GM18498 (cell line): ENCODE results near the gene MPZL1.

Source experiments
- ATAC-seq: cut with Tn5 transposase; IDR thresholded peaks from one replicate; pipeline ENCODE4 v1.9.1; 2021; ENCODE audit warnings: mild to moderate bottlenecking, moderate library complexity; ENCODE audit not compliant: unreplicated experiment

Gene MPZL1

GRCh38 chr1:167774710-167775109 lies 52.9 kb downstream of the MPZL1 start:
- no peak for ATAC-seq

GRCh38 chr1:167775178-167775577 lies 53.4 kb downstream of the MPZL1 start:
- no peak for ATAC-seq

GRCh38 chr1:167776151-167776550 lies 54.4 kb downstream of the MPZL1 start:
- no peak for ATAC-seq

GRCh38 chr1:167776616-167777268 lies 55.0 kb downstream of the MPZL1 start:
- ATAC-seq, result no peak

GRCh38 chr1:167777269-167777650 lies 55.5 kb downstream of the MPZL1 start:
- no peak for ATAC-seq

- ATAC-seq, result no peak
Measured at GRCh38 chr1:167781558-167781957, 59.8 kb downstream of the MPZL1 start.

GRCh38 chr1:167782946-167783345 lies 61.2 kb downstream of the MPZL1 start:
- no peak for ATAC-seq

- no peak for ATAC-seq
Measured at GRCh38 chr1:167784876-167785550, 63.2 kb downstream of the MPZL1 start.

GRCh38 chr1:167786502-167786901 lies 64.7 kb downstream of the MPZL1 start:
- no peak for ATAC-seq

GRCh38 chr1:167789501-167789900 lies 67.7 kb downstream of the MPZL1 start:
- no peak for ATAC-seq

GRCh38 chr1:167790117-167790516 lies 68.3 kb downstream of the MPZL1 start:
- ATAC-seq, result no peak

GRCh38 chr1:167791281-167792187 lies 69.8 kb downstream of the MPZL1 start:
- ATAC-seq, result no peak

- ATAC-seq, result no peak
Measured at GRCh38 chr1:167792188-167792565, 70.4 kb downstream of the MPZL1 start.

GRCh38 chr1:167794043-167794442 lies 72.3 kb downstream of the MPZL1 start:
- no peak for ATAC-seq

- no peak for ATAC-seq
Measured at GRCh38 chr1:167795810-167796740, 74.3 kb downstream of the MPZL1 start.

GRCh38 chr1:167797015-167797414 lies 75.2 kb downstream of the MPZL1 start:
- no peak for ATAC-seq

GRCh38 chr1:167798952-167799351 lies 77.2 kb downstream of the MPZL1 start:
- ATAC-seq, result no peak

- ATAC-seq, result no peak
Measured at GRCh38 chr1:167799747-167800146, 78.0 kb downstream of the MPZL1 start.

- no peak for ATAC-seq
Measured at GRCh38 chr1:167800251-167800650, 78.5 kb downstream of the MPZL1 start.

GRCh38 chr1:167802235-167802634 lies 80.5 kb downstream of the MPZL1 start:
- no peak for ATAC-seq
